ENCODE measurements around the gene MMP12. TPM values are rescaled to one million over a fixed set of nuclear protein-coding genes. Genes with fewer than 3 reads are reported as not detected.

Gene MMP12
- polyA plus RNA-seq, 4 donors, result 0.07 to 6.8 (median 2.3) TPM

Other genes with a start within 250 kb of the MMP12 start
- gene MMP20, start 249.7 kb downstream of the MMP12 start, polyA plus RNA-seq (ENCODE audit: insufficient read length in 4 of 4), result not detected
- not detected for gene MMP27, start 169.2 kb downstream of the MMP12 start, polyA plus RNA-seq (ENCODE audit: insufficient read length in 4 of 4)
- gene MMP8, start 150.0 kb downstream of the MMP12 start, polyA plus RNA-seq (ENCODE audit: insufficient read length in 4 of 4), result under 1 TPM in 1 of 4 donors, not detected in 3; 0.11 TPM
- gene MMP10, start 94.4 kb downstream of the MMP12 start, polyA plus RNA-seq (ENCODE audit: insufficient read length in 4 of 4), result under 1 TPM in 2 of 4 donors, not detected in 2; 0.07 to 0.22 TPM
- gene MMP1, start 76.8 kb downstream of the MMP12 start, polyA plus RNA-seq (ENCODE audit: insufficient read length in 4 of 4), result under 1 TPM in 3 of 4 donors, not detected in 1; 0.11 to 0.47 (median 0.12) TPM
- under 1 TPM in 1 of 4 donors, not detected in 3; 0.10 TPM for gene MMP3, start 31.4 kb downstream of the MMP12 start, polyA plus RNA-seq (ENCODE audit: insufficient read length in 4 of 4)
- gene MMP13, start 80.8 kb upstream of the MMP12 start, polyA plus RNA-seq (ENCODE audit: insufficient read length in 4 of 4), result under 1 TPM in 3 of 4 donors, not detected in 1; 0.13 to 0.18 (median 0.14) TPM
- 10 to 100 TPM; 33.0 to 39.4 (median 36.7) TPM for gene DCUN1D5, start 217.2 kb upstream of the MMP12 start, polyA plus RNA-seq (ENCODE audit: insufficient read length in 4 of 4)
- 10 to 100 TPM; 28.9 to 45.7 (median 39.7) TPM for gene DYNC2H1, start 234.4 kb upstream of the MMP12 start, polyA plus RNA-seq (ENCODE audit: insufficient read length in 4 of 4)